ENCODE data around the gene SLC2A13. TPM values are rescaled to one million over a fixed set of nuclear protein-coding genes. Genes with fewer than 3 reads are reported as not detected.

Gene SLC2A13
- total and polyA plus RNA-seq, 2 donors (not counting 3 experiments of a cell fraction or from before 2014, with no cell fraction given), result 1.2 to 4.9 TPM

GRCh38 chr12:40045656-40046055 lies 60.2 kb downstream of the SLC2A13 start:
- DNase-seq (ENCODE audit: low read depth, low spot score) (no peak), FAIRE-seq (no peak)
- dilution Hi-C loops (cut with MboI; ENCODE audit: extremely low pct_ligation_motif_present, low sequenced_read_pairs) (no loop called here), intact Hi-C loops (cut with micrococcal nuclease) (no loop called here)
- Histone ChIP-seq H3K27me3 (ENCODE audit: control insufficient read depth in 2 of 2, insufficient read depth in 2 of 2, low read length in 2 of 2) (no peaks in the 10 kb centered on the region), H3K79me2 (ENCODE audit: control insufficient read depth, insufficient read depth, low read length) (no peaks in the 10 kb centered on the region), H3K9me3 (replicated peaks; ENCODE audit: control insufficient read depth, insufficient read depth, low read length) (no peaks in the 10 kb centered on the region), H3K9me1 (replicated peaks; ENCODE audit: control insufficient read depth, extremely low read depth, insufficient read depth, low read length) (no peaks in the 10 kb centered on the region), H2AFZ (ENCODE audit: low read depth, low read length) (no peak overlapping the region), H4K20me1 (replicated peaks; ENCODE audit: control insufficient read depth, extremely low read depth, insufficient read depth, low read length) (no peaks in the 10 kb centered on the region), H3K27ac (ENCODE audit: insufficient read depth, low read depth, low read length) (no peak overlapping the region), H3K9ac (replicated peaks; ENCODE audit: extremely low read depth, insufficient read depth, low read length) (no peak overlapping the region), H3K4me2 (ENCODE audit: insufficient read depth, low read length) (no peak overlapping the region), H3K4me1 (ENCODE audit: control insufficient read depth, extremely low read depth, insufficient read depth, low read length) (no peaks in the 10 kb centered on the region), H3K4me3 (replicated peaks in 1 of 3; ENCODE audit: insufficient read depth in 1 of 3, low read depth in 1 of 3, low read length in 3 of 3) (no peak overlapping the region), H3K36me3 (ENCODE audit: control insufficient read depth in 2 of 2, extremely low read depth in 1 of 2, insufficient read depth in 2 of 2, low read length in 2 of 2) (no peaks in the 10 kb centered on the region)
- POLR2A ChIA-PET, result no interaction called here
- TF ChIP-seq FOS (IDR thresholded peaks at IDR 0.05; ENCODE audit: borderline replicate concordance, insufficient read depth, low read length) (no peak), POLR2A (IDR thresholded peaks at IDR 0.05; ENCODE audit: low read depth, low read length) (no peak), JUN (IDR thresholded peaks at IDR 0.05; ENCODE audit: borderline replicate concordance, insufficient read depth, insufficient read length, low read depth) (no peak), MAX (IDR thresholded peaks at IDR 0.05; ENCODE audit: insufficient read depth, insufficient read length) (no peak), GATA2 (IDR thresholded peaks at IDR 0.05; ENCODE audit: insufficient read depth, insufficient read length, low read depth, low read length) (no peak), EZH2 (IDR thresholded peaks at IDR 0.05; ENCODE audit: borderline replicate concordance, low read depth, low read length, severe bottlenecking) (no peak), MYC (IDR thresholded peaks at IDR 0.05; ENCODE audit: low read depth, low read length) (no peak), POLR2AphosphoS5 (IDR thresholded peaks at IDR 0.05; ENCODE audit: insufficient read depth, low read depth, low read length) (no peak), CTCF (IDR thresholded peaks at IDR 0.05; ENCODE audit: extremely low read depth in 1 of 2, insufficient read depth in 1 of 2, low read depth in 1 of 2, low read length in 2 of 2) (no peak)
- CTCF ChIA-PET, result no interaction called here
- no TSS peak for BruUV-seq (replicated peaks)
